Central memory CD8-positive, alpha-beta T cell (primary cell): ENCODE measurements around the gene ASIC5.

Source experiments
- ATAC-seq: fragments of 150-1000 bp; cut with Tn5 transposase; replicated peaks from 2 replicates; pipeline ENCODE4 v1.10.0; 2022; ENCODE audit warnings: mild to moderate bottlenecking, moderate FRiP score, moderate number of reproducible peaks; ENCODE audit not compliant: poor library complexity, severe bottlenecking; ENCODE audit errors: extremely low read depth
- DNase-seq, 2 donors: peaks; one replicate each; pipeline ENCODE4 v3.0.0; 2021; ENCODE audit warnings: low spot score in 2 of 2
- H3K27ac Mint-ChIP-seq: one replicate; pipeline ENCODE4 v1.8.0; 2022; ENCODE audit warnings: low read depth, mild to moderate bottlenecking, moderate library complexity, mixed read lengths
- H3K27me3 Mint-ChIP-seq: one replicate; pipeline ENCODE4 v1.8.0; 2022; ENCODE audit warnings: mixed read lengths
- H3K36me3 Mint-ChIP-seq: one replicate; pipeline ENCODE4 v1.8.0; 2022; ENCODE audit warnings: mild to moderate bottlenecking, moderate library complexity, mixed read lengths; ENCODE audit not compliant: insufficient read depth
- H3K4me1 Mint-ChIP-seq: one replicate; pipeline ENCODE4 v1.8.0; 2022; ENCODE audit warnings: mixed read lengths
- H3K4me3 Mint-ChIP-seq: one replicate; pipeline ENCODE4 v1.8.0; 2022; ENCODE audit warnings: mild to moderate bottlenecking, moderate library complexity, mixed read lengths
- H3K9me3 Mint-ChIP-seq: one replicate; pipeline ENCODE4 v1.8.0; 2022; ENCODE audit warnings: mixed read lengths

ASIC5 gene, protein sequence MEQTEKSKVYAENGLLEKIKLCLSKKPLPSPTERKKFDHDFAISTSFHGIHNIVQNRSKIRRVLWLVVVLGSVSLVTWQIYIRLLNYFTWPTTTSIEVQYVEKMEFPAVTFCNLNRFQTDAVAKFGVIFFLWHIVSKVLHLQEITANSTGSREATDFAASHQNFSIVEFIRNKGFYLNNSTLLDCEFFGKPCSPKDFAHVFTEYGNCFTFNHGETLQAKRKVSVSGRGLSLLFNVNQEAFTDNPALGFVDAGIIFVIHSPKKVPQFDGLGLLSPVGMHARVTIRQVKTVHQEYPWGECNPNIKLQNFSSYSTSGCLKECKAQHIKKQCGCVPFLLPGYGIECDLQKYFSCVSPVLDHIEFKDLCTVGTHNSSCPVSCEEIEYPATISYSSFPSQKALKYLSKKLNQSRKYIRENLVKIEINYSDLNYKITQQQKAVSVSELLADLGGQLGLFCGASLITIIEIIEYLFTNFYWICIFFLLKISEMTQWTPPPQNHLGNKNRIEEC

DNA sequence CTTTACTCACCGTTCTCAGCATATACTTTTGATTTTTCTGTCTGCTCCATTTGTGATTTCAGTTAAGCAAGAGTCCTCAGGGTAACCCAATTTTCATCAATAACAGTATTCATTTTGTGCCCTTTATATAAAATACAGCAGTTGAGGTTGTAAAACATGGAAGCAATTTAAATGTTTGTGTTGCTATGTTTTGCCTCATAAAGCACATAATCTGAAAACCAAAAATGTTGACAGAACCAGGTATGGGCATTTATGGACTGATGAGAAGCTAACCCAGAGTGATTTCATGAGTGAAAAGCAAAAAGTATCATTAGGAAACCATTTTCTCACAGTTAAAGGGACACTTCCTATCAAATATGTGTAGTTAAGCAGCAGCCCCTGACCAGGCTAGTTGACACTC, at the start of gene ASIC5:
Gene ASIC5 (minus strand): TSS at position 101 of the 400 bp plus-strand sequence. CDS start 51 bp downstream, at position 50.
- Mint-ChIP-seq H3K4me3 (no peak within 1 kb of the TSS), H3K4me1 (no peaks in the 10 kb centered on the region), H3K27ac (no peak within 1 kb of the TSS), H3K9me3 (peaks cover 6% of the 10 kb centered on the region), H3K27me3 (no peaks in the 10 kb centered on the region), H3K36me3 (no peaks in the 10 kb centered on the region)
- ATAC-seq (no peak), DNase-seq (no peak)

DNA sequence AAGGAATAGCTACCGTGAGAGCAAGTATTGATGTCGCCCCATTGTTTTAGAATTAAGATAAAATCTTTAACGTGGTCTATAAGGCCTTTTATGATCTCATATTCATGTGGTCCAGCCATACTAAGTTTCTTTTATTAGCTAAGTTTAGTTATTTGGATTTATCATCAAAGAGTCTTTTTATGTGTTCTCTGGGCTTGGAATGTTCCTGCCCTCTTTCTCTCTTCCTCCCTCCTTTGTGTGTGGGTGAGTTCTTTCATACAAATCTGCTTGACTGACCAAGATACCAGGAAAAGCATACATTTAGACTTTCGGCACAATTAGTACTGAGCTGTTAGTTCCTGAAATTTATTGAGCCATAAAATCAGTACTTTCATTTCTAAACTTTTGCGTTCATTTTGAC, 48.7 kb upstream of the ASIC5 start:
- H3K27ac Mint-ChIP-seq: no peak overlapping the region
- H3K27me3 Mint-ChIP-seq: peaks cover 6% of the 10 kb centered on the region
- H3K9me3 Mint-ChIP-seq: no peaks in the 10 kb centered on the region
- DNase-seq (no peak), ATAC-seq (no peak)
- H3K4me1 Mint-ChIP-seq: no peaks in the 10 kb centered on the region
- H3K36me3 Mint-ChIP-seq: peaks cover 2% of the 10 kb centered on the region
- H3K4me3 Mint-ChIP-seq: no peak overlapping the region

DNA sequence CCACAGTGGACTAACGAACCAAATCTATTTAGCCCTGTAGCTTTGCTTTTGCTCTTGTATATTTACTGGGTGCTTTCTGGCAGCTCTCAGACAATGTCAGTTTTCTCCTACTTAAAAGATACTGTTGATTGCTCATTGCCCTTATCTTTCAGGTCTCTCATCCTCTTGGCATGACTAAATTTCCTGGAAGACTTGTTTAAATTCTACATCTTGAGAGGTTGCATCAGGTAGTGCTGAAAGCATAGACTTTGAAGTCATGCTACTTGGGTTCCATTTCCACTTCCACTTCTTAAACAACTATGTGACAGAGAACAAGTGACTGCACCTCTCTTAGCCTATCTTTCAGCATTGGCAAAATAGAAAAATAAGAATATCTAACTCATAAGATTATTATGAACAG, 45.8 kb upstream of the ASIC5 start:
- DNase-seq: no peak
- ATAC-seq: no peak
- Mint-ChIP-seq H3K4me1 (no peaks in the 10 kb centered on the region), H3K36me3 (peaks cover 2% of the 10 kb centered on the region), H3K27me3 (peaks cover 24% of the 10 kb centered on the region), H3K9me3 (no peaks in the 10 kb centered on the region), H3K4me3 (no peak overlapping the region), H3K27ac (no peak overlapping the region)

DNA sequence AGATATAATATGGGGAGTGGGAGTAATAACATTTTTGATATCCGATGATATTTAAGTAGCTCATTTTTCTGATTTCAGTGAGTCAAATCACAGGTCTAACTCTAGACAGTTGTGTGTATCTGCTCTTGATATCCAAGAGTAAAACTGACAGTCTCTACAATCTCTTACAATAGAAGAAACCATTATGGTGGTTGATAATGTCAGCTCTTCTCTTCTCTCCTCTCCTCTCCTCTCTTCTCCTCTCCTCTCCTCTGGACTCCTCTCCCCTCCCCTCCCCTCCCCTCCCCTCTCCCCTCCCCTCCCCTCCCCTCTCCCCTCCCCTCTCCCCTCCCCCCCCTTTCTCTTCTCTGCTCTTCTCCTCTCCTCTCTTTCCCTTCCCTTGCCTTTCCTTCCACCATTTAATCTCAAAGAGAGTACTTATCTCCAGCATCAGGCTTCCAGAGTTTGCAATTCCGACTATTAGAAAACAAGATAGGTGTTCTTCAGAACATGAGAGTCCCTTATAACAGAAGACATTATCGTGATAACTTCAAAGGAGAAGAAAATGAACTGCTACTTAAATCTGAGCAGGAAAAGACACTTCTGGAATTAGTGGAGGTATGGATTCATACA, 43.6 kb upstream of the ASIC5 start:
- Mint-ChIP-seq H3K27ac (no peak overlapping the region), H3K27me3 (peaks cover 24% of the 10 kb centered on the region), H3K4me1 (no peaks in the 10 kb centered on the region), H3K36me3 (peaks cover 2% of the 10 kb centered on the region), H3K9me3 (no peaks in the 10 kb centered on the region), H3K4me3 (no peak overlapping the region)
- DNase-seq (no peak), ATAC-seq (no peak)

DNA sequence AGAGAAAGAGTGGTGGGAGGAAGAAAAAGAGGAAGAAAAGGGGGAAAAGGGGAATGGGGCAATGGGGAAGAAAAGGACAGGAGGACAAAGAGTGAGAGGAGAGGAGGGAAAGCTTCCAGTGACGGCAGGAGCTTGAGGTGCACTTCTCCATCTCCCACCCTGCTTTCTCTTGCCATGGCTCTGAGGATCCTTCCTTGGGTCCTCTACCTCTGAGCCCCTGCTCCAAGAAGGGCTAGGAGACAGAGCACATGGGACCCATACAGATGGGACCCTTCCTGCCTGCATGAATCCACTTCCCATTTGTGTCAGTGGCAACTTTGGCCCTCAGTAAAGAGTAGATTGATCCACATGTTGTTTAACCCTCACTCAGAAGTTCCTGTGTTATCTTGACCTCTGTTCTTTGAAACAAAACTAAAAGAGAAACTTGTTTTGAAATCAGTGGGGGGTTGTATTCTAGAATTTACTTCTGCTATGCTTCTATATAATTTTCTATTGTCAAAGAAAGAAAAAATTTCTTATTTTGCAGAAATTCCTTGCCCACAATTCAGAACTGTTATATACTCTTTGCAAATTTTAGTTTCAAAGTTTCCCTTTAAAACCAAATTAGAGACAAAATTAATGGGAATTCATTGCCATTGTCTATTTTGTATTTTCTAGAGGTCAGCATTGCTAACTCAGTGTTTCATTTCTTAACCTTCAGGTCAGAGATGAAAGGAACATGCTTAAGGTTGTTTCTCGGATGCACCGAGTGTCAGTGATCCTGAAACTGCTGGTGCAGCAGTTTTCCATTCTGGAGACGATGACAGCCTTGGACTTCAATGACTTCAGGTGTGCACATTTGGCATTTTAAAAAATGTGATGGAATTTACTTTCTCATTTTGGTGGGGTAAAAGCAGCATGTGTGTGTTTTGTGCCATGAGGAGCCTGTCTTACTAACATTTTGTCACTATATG, 42.4 kb upstream of the ASIC5 start:
- Mint-ChIP-seq H3K4me3 (no peak overlapping the region), H3K27ac (no peak overlapping the region), H3K4me1 (no peaks in the 10 kb centered on the region), H3K9me3 (no peaks in the 10 kb centered on the region), H3K36me3 (peaks cover 2% of the 10 kb centered on the region), H3K27me3 (peaks cover 24% of the 10 kb centered on the region)
- no peak for ATAC-seq
- DNase-seq: no peak

DNA sequence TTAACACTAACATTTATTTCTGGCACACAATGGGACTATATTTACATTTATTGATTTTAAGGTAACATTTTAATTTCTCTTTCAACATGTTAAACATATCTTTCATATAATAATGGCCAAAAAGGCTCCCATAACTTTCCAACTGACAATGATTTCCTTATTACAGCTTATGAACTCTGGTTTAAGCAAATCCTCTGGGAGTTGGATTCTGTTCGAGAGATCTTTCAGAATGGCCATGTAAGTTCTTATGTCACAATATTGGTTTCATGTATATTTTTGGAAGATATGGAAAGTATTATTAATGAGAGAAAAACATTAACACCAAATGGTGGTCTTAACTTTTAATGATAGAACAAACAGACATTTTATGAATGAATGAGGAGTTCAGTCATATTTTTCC, 41.5 kb upstream of the ASIC5 start:
- Mint-ChIP-seq H3K9me3 (no peaks in the 10 kb centered on the region), H3K4me3 (no peak overlapping the region), H3K4me1 (no peaks in the 10 kb centered on the region), H3K27ac (no peak overlapping the region), H3K36me3 (peaks cover 2% of the 10 kb centered on the region), H3K27me3 (peaks cover 24% of the 10 kb centered on the region)
- ATAC-seq: no peak
- no peak for DNase-seq

DNA sequence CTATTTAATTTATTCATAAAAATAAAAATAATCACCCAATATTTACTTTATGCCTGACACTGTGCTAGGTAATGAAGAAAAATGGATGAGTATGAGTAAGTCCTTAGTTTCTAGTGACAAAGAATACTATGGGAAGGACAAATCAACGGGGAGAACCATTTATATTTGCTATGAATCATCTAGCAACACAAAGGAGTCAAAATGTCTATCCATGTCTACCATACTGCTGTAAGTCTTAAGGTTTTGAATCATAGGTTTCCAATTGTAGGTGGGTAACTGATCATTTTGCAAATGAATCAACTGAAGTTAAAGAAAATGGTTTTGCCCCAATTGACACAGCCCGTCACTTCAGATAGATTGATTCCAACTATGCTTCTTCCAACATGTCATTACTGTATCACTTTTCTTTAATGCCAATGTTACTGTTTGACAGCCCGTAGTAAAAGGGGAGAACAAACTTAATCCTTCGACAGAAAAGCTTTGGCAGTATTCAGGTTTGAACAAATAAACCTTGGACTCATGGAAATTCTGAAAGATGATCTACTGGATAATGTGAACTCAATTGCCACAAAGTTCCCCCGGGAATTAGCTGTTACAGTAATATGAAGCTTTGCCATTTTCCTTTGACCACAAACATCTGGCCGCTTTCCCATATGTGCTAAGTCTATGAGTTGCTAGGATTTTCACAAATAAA, 40.6 kb upstream of the ASIC5 start:
- Mint-ChIP-seq H3K27me3 (peaks cover 24% of the 10 kb centered on the region), H3K27ac (no peak overlapping the region), H3K4me3 (no peak overlapping the region), H3K36me3 (peaks cover 2% of the 10 kb centered on the region), H3K4me1 (no peaks in the 10 kb centered on the region), H3K9me3 (no peaks in the 10 kb centered on the region)
- ATAC-seq (no peak), DNase-seq (no peak)

DNA sequence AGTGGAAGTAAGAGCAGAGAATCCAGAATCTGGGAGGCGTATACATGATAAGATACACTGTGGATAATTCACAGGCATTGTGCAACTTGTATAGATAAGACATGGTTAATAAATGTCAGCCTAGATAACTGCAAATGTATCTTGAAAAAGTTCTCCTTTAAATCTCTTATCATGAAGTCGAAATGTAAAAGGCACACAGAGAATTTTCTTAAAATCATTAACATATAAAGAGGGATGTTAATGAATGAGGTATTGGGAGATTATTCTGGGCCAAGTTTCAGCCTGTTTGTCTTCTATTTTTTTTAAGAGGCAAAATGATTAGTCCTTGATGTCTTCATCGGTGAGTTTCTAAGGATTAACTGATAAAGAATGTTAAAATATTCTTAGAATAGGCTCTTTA, 38.3 kb upstream of the ASIC5 start:
- DNase-seq: no peak
- no peaks in the 10 kb centered on the region for H3K36me3 Mint-ChIP-seq
- no peak overlapping the region for H3K4me3 Mint-ChIP-seq
- no peaks in the 10 kb centered on the region for H3K4me1 Mint-ChIP-seq
- no peak for ATAC-seq
- no peaks in the 10 kb centered on the region for H3K9me3 Mint-ChIP-seq
- H3K27me3 Mint-ChIP-seq: peaks cover 14% of the 10 kb centered on the region
- H3K27ac Mint-ChIP-seq: no peak overlapping the region

DNA sequence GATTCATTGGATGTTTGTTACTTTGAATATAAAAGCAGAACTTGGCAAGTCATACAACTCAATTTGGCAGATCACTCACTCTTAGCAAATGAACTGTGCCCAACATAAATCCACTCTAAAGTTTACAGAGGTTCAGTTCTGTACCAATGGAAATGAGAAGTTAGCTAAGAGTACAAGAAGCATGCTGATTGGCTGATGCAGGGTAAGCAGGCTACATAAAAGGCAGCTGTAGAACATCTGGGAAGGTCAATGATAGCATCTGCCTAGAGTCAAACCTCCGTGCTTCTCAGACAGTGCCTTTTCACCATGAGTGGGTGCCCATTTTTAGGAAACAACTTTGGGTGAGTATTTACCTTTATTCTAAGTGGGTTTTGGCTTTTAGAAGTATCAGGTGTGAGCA, 37.4 kb upstream of the ASIC5 start, which contains the start of gene TDO2:
Gene TDO2 (plus strand): TSS at position 244 of the 400 bp plus-strand sequence. CDS start 63 bp downstream, at position 307.
- Mint-ChIP-seq H3K27ac (no peak within 1 kb of the TSS), H3K36me3 (no peaks in the 10 kb centered on the region), H3K4me3 (no peak within 1 kb of the TSS), H3K9me3 (no peaks in the 10 kb centered on the region), H3K27me3 (peaks cover 10% of the 10 kb centered on the region), H3K4me1 (no peaks in the 10 kb centered on the region)
- no peak for ATAC-seq
- no peak for DNase-seq

DNA sequence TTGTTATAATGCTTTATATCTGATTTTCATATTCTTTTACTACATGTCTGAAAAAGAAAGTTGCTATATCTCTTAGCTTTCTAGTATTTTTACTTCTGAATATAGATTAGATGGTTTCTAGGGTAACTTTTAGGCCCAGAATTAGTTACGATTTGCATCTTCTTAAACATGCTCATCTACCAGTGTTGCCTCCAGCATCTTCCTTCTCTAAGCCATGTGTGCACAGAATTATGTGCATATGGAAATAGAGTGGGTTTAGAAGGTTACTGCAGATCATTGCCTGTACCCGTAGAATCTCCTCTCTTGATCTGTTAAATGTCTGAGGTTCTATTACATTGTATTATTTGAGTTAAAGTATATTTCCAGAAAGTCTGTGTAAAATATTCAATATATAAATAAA, 34.9 kb upstream of the ASIC5 start:
- DNase-seq: no peak
- Mint-ChIP-seq H3K27me3 (no peaks in the 10 kb centered on the region), H3K36me3 (peaks cover 1% of the 10 kb centered on the region), H3K4me3 (no peak overlapping the region), H3K4me1 (no peaks in the 10 kb centered on the region), H3K9me3 (peaks cover 6% of the 10 kb centered on the region), H3K27ac (no peak overlapping the region)
- ATAC-seq: no peak

DNA sequence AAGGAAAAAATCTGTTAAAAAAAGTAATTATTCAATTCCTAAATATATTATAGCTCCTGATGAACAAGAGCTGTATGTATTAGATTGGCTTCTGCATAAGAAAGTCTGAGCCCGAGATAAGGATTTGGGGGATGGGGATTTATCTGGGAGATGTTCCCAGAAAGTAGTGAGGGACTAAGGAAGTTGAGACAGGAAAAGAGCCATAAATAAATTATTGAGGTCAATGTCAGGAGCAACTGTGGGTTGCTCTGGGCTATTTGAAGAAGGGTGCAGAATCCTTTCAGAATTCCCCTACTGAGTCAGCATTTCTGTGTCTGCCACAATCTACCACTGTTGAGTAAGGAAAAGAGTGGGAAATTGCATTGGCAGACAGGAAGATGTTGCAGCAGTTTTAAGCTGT, 34.3 kb upstream of the ASIC5 start:
- ATAC-seq: no peak
- H3K36me3 Mint-ChIP-seq: peaks cover 1% of the 10 kb centered on the region
- no peak for DNase-seq
- no peak overlapping the region for H3K27ac Mint-ChIP-seq
- H3K4me1 Mint-ChIP-seq: no peaks in the 10 kb centered on the region
- no peaks in the 10 kb centered on the region for H3K27me3 Mint-ChIP-seq
- H3K9me3 Mint-ChIP-seq: peaks cover 6% of the 10 kb centered on the region
- H3K4me3 Mint-ChIP-seq: no peak overlapping the region

DNA sequence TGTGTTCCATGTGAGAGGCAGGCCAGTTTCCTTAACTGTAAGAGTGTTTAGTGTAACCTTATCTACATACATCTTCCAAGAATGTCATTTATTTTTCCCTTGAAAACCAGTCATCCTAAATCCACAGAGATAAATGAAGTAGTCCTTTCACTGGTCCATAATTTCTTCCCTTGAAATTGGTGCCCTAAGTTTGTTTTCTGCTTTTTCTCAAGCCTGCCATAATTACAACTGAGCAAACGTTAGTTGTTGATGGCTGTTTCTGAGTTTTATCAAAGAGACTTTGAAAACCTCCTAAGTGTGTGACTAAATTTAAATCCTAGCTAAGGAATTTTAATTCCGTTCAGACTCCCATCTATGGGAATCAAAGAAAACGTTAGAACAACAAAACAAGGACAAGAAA, 33.8 kb upstream of the ASIC5 start:
- H3K27me3 Mint-ChIP-seq: no peaks in the 10 kb centered on the region
- DNase-seq (no peak), ATAC-seq (no peak)
- H3K9me3 Mint-ChIP-seq: peaks cover 6% of the 10 kb centered on the region
- H3K36me3 Mint-ChIP-seq: peaks cover 1% of the 10 kb centered on the region
- H3K27ac Mint-ChIP-seq: no peak overlapping the region
- no peak overlapping the region for H3K4me3 Mint-ChIP-seq
- H3K4me1 Mint-ChIP-seq: no peaks in the 10 kb centered on the region
